Measurements from ENCODE around the gene RAB20.

- TF ChIP-seq REST (IDR thresholded peaks at IDR 0.05; ENCODE audit: insufficient read depth in 1 of 2, low read depth in 2 of 2, low read length in 2 of 2), result no peak
- no peak for TF ChIP-seq SIN3A (IDR thresholded peaks at IDR 0.05; ENCODE audit: borderline replicate concordance, insufficient read depth, low read length)
- TF ChIP-seq FOXP2 (optimal IDR thresholded peaks at IDR 0.05; ENCODE audit: borderline replicate concordance, extremely low read depth, extremely low read length, insufficient read depth), result no peak
- no peak for TF ChIP-seq TAF1 (IDR thresholded peaks at IDR 0.05; ENCODE audit: borderline replicate concordance, insufficient read depth, low read length)
- no peak for TF ChIP-seq POLR2AphosphoS5 (IDR thresholded peaks at IDR 0.05; ENCODE audit: low read depth, low read length)
These were observed 26.0 kb downstream of the RAB20 start for GRCh38 chr13:110535526-110535925.

Measured in PFSK-1 (cell line).